A549 (cell line): ENCODE results near the gene AMPD1.

ENCODE experiments used
- EP300 ChIP-seq, 2 experiments: fragments of >200 bp; sonication (Bioruptor Twin); formaldehyde crosslinking; IDR thresholded peaks; 2 replicates in 1 of 2; 3 replicates in 1 of 2; pipeline ENCODE4 v1.6.1; 2016 to 2017
- POLR2A ChIP-seq: IDR thresholded peaks from 2 replicates; pipeline ENCODE4 v1.6.1; 2012; ENCODE audit warnings: mild to moderate bottlenecking, low read length
- TF ChIP-seq, protein P1 (sequence below): fragments of >200 bp; sonication (Bioruptor Twin); formaldehyde crosslinking; IDR thresholded peaks from 3 replicates; pipeline ENCODE4 v1.5.1; 2016

DNA sequence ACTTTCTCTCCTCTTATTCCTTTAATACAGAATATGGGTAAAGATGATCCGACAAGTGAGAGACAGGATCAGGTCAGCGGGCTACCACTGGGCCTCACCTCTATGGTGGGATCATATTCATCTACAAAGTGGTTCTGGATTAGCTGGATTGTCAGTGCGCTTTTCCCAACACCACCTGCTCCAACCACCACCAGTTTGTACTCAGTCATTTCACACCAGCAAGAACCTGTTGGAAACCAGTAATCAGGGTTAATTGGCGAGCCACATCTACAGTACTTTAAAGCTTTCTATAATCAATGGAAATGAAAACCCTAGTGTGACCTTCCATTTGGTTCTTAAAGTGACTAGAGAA lies 20.6 kb upstream of the AMPD1 start:
- TF ChIP-seq EP300 (IDR thresholded peaks at IDR 0.05) (no peak), POLR2A (no peak)
- TF ChIP-seq, protein P1, sequence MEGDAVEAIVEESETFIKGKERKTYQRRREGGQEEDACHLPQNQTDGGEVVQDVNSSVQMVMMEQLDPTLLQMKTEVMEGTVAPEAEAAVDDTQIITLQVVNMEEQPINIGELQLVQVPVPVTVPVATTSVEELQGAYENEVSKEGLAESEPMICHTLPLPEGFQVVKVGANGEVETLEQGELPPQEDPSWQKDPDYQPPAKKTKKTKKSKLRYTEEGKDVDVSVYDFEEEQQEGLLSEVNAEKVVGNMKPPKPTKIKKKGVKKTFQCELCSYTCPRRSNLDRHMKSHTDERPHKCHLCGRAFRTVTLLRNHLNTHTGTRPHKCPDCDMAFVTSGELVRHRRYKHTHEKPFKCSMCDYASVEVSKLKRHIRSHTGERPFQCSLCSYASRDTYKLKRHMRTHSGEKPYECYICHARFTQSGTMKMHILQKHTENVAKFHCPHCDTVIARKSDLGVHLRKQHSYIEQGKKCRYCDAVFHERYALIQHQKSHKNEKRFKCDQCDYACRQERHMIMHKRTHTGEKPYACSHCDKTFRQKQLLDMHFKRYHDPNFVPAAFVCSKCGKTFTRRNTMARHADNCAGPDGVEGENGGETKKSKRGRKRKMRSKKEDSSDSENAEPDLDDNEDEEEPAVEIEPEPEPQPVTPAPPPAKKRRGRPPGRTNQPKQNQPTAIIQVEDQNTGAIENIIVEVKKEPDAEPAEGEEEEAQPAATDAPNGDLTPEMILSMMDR = no peak
